Ishikawa (cell line): ENCODE measurements around the gene ALX4.

Source experiments
- REST ChIP-seq: IDR thresholded peaks from 2 replicates; pipeline ENCODE4 v1.6.1; 2012; ENCODE audit warnings: low read depth, mild to moderate bottlenecking
- TCF12 ChIP-seq: IDR thresholded peaks from 2 replicates; pipeline ENCODE4 v1.6.1; 2012; ENCODE audit warnings: low read depth

GRCh38 chr11:44224867-44225501 lies 85.0 kb downstream of the ALX4 start:
- TF ChIP-seq TCF12, result no peak
- TF ChIP-seq REST, result no peak
